GM19035 (cell line): ENCODE results near the gene TMEM43.

Experiments
- ATAC-seq: cut with Tn5 transposase; IDR thresholded peaks from one replicate; pipeline ENCODE4 v1.9.1; 2021; ENCODE audit not compliant: unreplicated experiment

The TMEM43 gene

GRCh38 chr3:14137445-14137844 lies 12.6 kb downstream of the TMEM43 start:
- ATAC-seq = no peak

- no peak for ATAC-seq
These were observed 13.4 kb downstream of the TMEM43 start for GRCh38 chr3:14138109-14138877.

GRCh38 chr3:14138878-14139655 lies 14.2 kb downstream of the TMEM43 start:
- no peak for ATAC-seq

- ATAC-seq = no peak
These were observed 14.9 kb downstream of the TMEM43 start for GRCh38 chr3:14139771-14140170.

GRCh38 chr3:14140668-14141067 lies 15.8 kb downstream of the TMEM43 start:
- no peak for ATAC-seq

- ATAC-seq = no peak
These were observed 16.3 kb downstream of the TMEM43 start for GRCh38 chr3:14141144-14141543.

- ATAC-seq = no peak
These were observed 16.9 kb downstream of the TMEM43 start for GRCh38 chr3:14141602-14142341.

GRCh38 chr3:14142567-14143270 lies 17.9 kb downstream of the TMEM43 start:
- ATAC-seq = no peak

GRCh38 chr3:14143271-14144225 lies 18.7 kb downstream of the TMEM43 start:
- no peak for ATAC-seq

GRCh38 chr3:14144423-14145075 lies 19.7 kb downstream of the TMEM43 start:
- peak; percentile 96 for ATAC-seq

- no peak for ATAC-seq
These were observed 20.4 kb downstream of the TMEM43 start for GRCh38 chr3:14145236-14145635.

- no peak for ATAC-seq
These were observed 21.0 kb downstream of the TMEM43 start for GRCh38 chr3:14145670-14146380.

- no peak for ATAC-seq
These were observed 21.7 kb downstream of the TMEM43 start for GRCh38 chr3:14146381-14147065.

GRCh38 chr3:14147066-14147435 lies 22.2 kb downstream of the TMEM43 start:
- no peak for ATAC-seq

GRCh38 chr3:14147617-14148016 lies 22.8 kb downstream of the TMEM43 start:
- ATAC-seq = no peak

- no peak for ATAC-seq
These were observed 23.5 kb downstream of the TMEM43 start for GRCh38 chr3:14148041-14148985.

- ATAC-seq = no peak
These were observed 25.2 kb downstream of the TMEM43 start for GRCh38 chr3:14150078-14150477.
